ENCODE measurements around the gene ST14. TPM values are rescaled to one million over a fixed set of nuclear protein-coding genes. Genes with fewer than 3 reads are reported as not detected.
A peak's percentile ranks its signal among the peaks of the same experiment; 100 is the strongest.

ST14 gene
- total RNA-seq, 4 donors from 2014 or later = 335 to 641 (median 446) TPM

DNA sequence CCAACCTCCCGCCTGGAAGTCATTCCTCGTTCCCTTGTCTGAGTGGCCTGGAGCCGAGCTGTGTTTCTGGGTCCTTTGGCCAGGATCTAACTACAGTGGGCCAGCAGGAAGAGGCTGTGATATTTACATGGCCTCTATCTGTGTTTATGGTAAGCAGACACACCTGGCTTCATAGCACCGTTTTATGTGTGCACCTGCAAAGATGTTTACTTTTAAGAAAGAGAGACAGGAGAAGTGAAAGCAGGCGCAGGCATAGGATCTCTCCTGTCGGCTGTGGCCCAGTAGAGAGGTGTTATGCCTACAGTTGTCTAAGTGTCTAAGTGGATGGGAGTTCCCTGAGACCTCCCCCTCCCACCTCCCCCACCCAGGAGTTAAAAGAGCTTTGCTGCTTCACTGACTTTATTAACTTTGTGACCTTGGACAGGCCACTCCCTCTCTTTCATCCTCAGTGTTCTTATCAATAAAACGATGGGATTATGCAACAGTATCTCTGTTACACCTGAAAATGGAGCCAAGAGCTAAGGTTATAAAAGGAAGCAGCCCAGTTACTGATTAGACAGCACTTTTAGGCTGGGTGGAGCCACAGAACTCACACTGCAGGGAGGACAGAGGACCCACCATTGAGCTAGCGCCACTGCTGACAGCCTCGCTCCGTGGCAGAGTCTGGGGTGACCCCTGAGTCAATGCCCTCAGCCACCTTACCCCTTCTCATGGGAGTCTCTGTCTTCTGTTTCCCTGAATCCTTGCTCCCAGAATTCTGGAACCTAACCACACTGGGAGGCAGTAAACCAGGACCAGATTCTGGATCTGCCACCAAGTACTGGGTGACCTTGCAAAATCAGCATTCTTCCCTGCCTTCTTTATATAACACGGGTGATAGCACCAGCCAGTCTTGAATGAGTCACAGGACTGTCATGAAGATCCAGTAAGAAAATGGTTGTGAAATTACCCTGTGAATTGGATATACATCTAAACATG, 22.0 kb downstream of the ST14 start:
- Histone ChIP-seq H3K4me1 (peaks cover 25 to 75% (median 54%) of the 10 kb centered on the region in 4 donors), H3K36me3 (no peaks in the 10 kb centered on the region), H3K4me3 (peak overlapping the region in 1 of 4 donors; percentile 31), H3K27me3 (no peaks in the 10 kb centered on the region), H3K27ac (peak overlapping the region; percentile 88 to 93 (median 92)), H3K9me3 (no peaks in the 10 kb centered on the region)
- DNase-seq = peak; percentile 84
- intact Hi-C loops (cut with DNase I; ENCODE audit: low total_unique reads) (no loop called here), in situ Hi-C loops (cut with MboI; ENCODE audit: low pct_ligation_motif_present in 1 of 4, low pct_unique_long_range_greater_than_20kb in 1 of 4, low sequenced_read_pairs in 3 of 4) (no loop called here)
- WGBS, 2 donors (ENCODE audit: low coverage in 1 of 2) = 33 to 45% methylated on average over 4 to 11 of the region's 11 CpGs
- TF ChIP-seq POLR2AphosphoS5 (IDR thresholded peaks at IDR 0.05) = peak in 2 of 3 donors; percentile 54 to 80
- TF ChIP-seq, protein P1, sequence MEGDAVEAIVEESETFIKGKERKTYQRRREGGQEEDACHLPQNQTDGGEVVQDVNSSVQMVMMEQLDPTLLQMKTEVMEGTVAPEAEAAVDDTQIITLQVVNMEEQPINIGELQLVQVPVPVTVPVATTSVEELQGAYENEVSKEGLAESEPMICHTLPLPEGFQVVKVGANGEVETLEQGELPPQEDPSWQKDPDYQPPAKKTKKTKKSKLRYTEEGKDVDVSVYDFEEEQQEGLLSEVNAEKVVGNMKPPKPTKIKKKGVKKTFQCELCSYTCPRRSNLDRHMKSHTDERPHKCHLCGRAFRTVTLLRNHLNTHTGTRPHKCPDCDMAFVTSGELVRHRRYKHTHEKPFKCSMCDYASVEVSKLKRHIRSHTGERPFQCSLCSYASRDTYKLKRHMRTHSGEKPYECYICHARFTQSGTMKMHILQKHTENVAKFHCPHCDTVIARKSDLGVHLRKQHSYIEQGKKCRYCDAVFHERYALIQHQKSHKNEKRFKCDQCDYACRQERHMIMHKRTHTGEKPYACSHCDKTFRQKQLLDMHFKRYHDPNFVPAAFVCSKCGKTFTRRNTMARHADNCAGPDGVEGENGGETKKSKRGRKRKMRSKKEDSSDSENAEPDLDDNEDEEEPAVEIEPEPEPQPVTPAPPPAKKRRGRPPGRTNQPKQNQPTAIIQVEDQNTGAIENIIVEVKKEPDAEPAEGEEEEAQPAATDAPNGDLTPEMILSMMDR (IDR thresholded peaks at IDR 0.05) = no peak
- peak; percentile 58 for TF ChIP-seq POLR2A (IDR thresholded peaks at IDR 0.05)

DNA sequence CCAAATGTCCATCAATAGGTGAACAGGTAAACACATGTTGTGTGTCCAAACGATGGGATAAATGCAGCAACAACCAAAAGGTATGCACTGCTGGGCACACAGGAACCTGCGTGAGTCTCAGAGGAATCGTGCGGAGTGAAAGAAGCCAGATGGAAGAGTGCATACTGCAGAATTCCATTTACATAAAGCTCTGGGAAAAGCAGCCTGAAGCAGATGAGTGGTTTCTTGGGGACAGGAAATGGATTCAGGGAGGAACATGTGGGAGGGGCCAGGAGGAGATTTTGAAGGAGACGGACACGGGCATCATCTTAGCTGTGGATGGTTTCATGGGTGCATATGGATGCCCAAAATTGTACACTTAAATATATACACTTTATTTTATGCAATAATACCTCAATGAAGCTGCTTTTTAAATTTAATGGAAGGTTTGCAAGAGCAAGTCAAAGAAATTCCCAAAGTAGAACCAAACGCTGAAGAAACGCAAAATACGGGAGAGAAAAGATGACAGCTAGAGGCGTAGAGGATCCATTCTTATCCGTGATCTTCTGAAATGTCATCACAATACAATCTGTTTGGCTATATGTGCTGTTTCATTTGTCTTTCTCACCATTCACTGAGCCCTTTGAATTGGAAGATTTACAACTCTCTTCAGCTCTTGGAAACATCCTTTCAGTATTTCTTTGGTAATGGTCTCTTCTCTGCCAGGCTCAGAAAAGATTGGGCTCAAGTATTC, 24.5 kb downstream of the ST14 start:
- no peaks in the 10 kb centered on the region for H3K27me3 ChIP-seq
- peak overlapping the region in 1 of 4 donors; percentile 91 for H3K27ac ChIP-seq
- peaks cover 14 to 77% (median 44%) of the 10 kb centered on the region in 4 donors for H3K4me1 ChIP-seq
- DNase-seq = no peak
- in situ Hi-C loops (cut with MboI; ENCODE audit: low pct_ligation_motif_present in 1 of 4, low pct_unique_long_range_greater_than_20kb in 1 of 4, low sequenced_read_pairs in 3 of 4) = no loop called here
- intact Hi-C loops (cut with DNase I; ENCODE audit: low total_unique reads) = no loop called here
- TF ChIP-seq, protein P1 (IDR thresholded peaks at IDR 0.05) = no peak
- TF ChIP-seq EP300 (IDR thresholded peaks at IDR 0.05; ENCODE audit: low read depth) (no peak), POLR2A (IDR thresholded peaks at IDR 0.05) (no peak)
- no peaks in the 10 kb centered on the region for H3K9me3 ChIP-seq
- no peaks in the 10 kb centered on the region for H3K36me3 ChIP-seq
- no peak overlapping the region for H3K4me3 ChIP-seq
- WGBS, 2 donors (ENCODE audit: low coverage in 1 of 2) = 74 to 76% methylated on average over 7 to 11 of the region's 11 CpGs

DNA sequence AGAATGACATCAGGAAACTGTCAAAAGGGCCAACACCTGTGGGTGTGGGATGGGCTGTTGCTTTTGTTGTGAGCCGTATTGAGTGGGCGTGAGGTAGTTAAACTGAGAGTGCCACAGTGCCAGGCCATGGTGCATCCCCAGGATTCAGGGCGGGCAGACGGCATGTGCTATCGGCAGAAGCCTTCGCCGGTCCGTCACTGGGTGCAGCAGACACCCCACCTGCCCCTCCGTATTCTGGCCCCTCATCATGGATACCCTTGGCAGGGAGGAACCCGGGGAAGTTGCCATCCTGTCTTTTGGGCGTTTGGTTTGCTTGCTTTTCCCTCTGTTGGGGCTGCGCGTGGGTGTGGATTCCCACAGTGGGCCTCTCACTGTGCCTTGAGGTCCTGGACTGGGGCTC, 27.5 kb downstream of the ST14 start:
- peak overlapping the region in 3 of 4 donors; percentile 39 to 90 (median 86) for H3K27ac ChIP-seq
- in situ Hi-C loops (cut with MboI; ENCODE audit: low pct_ligation_motif_present in 1 of 4, low pct_unique_long_range_greater_than_20kb in 1 of 4, low sequenced_read_pairs in 3 of 4) = no loop called here

More for the DNA sequence above, 27.5 kb downstream of the ST14 start:
- TF ChIP-seq, protein P1 (IDR thresholded peaks at IDR 0.05) = no peak
- TF ChIP-seq POLR2AphosphoS5 (IDR thresholded peaks at IDR 0.05) (no peak), POLR2A (IDR thresholded peaks at IDR 0.05) (no peak), EP300 (IDR thresholded peaks at IDR 0.05; ENCODE audit: low read depth) (no peak)
- H3K36me3 ChIP-seq = no peaks in the 10 kb centered on the region
- no peak for DNase-seq
- 88% methylated on average over 13 of the region's 13 CpGs; no CpG with 5 or more reads in 1 of the 2 donors for WGBS, 2 donors (ENCODE audit: low coverage in 1 of 2)
- intact Hi-C loops (cut with DNase I; ENCODE audit: low total_unique reads) = no loop called here
- no peaks in the 10 kb centered on the region for H3K27me3 ChIP-seq
- no peaks in the 10 kb centered on the region for H3K9me3 ChIP-seq
- H3K4me3 ChIP-seq = no peak overlapping the region
- peaks cover 10 to 71% (median 37%) of the 10 kb centered on the region in 4 donors for H3K4me1 ChIP-seq
